ENCODE data around the gene NT5DC3.

Gene NT5DC3

DNA sequence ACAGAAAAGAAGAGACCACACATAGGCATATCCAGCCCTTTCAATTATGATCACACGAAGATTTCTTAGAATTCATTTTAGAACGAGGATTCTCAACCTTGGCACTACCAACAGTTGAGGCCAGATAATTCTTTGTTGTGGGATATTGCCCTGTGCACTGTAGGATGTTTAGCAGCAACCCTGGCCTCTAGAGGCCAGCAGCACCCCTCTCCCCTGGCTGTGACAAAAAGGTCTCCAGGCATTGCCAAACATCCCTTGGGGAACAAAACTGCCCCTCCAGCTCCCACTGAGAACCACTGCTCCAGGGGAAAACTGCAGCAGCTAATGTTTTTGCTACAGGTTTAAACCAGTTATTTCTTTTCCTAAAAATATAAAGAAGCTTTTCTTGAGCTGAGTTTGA is 7.1 kb downstream of the NT5DC3 start:
- in situ Hi-C loops (cut with MboI; ENCODE audit: low sequenced_read_pairs, unreplicated experiment) = no loop called here
- no peak for DNase-seq (ENCODE audit: low spot score)
- TF ChIP-seq, protein P1, sequence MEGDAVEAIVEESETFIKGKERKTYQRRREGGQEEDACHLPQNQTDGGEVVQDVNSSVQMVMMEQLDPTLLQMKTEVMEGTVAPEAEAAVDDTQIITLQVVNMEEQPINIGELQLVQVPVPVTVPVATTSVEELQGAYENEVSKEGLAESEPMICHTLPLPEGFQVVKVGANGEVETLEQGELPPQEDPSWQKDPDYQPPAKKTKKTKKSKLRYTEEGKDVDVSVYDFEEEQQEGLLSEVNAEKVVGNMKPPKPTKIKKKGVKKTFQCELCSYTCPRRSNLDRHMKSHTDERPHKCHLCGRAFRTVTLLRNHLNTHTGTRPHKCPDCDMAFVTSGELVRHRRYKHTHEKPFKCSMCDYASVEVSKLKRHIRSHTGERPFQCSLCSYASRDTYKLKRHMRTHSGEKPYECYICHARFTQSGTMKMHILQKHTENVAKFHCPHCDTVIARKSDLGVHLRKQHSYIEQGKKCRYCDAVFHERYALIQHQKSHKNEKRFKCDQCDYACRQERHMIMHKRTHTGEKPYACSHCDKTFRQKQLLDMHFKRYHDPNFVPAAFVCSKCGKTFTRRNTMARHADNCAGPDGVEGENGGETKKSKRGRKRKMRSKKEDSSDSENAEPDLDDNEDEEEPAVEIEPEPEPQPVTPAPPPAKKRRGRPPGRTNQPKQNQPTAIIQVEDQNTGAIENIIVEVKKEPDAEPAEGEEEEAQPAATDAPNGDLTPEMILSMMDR (IDR thresholded peaks at IDR 0.05; ENCODE audit: borderline replicate concordance, control extremely low read depth, extremely low read depth, insufficient read depth, missing control alignments) = peak; percentile 12

DNA sequence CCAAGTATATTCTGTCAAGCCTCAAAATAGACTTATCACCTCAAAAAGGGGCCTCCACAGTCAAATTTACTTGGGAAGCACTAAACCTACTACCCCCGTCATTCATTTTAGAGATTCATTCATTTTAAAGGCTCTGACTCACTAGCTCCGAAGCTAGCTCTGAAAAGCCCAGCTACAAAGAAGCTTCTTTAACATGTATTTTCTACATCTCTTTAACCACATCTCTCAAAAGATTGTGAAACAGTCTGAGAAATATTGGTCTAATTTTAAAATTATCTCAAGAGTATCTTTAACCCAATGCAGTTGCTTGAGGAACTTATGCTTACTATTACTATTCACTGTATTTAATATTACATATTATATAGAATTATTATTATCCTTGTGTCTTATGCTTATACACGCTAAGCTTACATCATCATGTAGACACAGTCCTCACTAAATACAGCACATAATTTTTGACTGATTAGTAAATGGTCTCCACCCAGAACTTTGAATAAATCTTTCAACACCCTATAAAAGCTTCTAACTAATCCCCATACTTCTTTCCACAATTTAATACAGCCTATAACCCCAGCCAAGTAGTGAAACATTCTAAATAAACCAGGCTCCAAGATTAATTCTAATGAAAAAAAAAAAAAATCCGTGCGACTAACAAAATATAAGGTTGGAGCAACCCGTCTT is 7.8 kb downstream of the NT5DC3 start:
- no peak for DNase-seq (ENCODE audit: low spot score)
- in situ Hi-C loops (cut with MboI; ENCODE audit: low sequenced_read_pairs, unreplicated experiment) = no loop called here
- TF ChIP-seq, protein P1 (IDR thresholded peaks at IDR 0.05; ENCODE audit: borderline replicate concordance, control extremely low read depth, extremely low read depth, insufficient read depth, missing control alignments) = no peak

DNA sequence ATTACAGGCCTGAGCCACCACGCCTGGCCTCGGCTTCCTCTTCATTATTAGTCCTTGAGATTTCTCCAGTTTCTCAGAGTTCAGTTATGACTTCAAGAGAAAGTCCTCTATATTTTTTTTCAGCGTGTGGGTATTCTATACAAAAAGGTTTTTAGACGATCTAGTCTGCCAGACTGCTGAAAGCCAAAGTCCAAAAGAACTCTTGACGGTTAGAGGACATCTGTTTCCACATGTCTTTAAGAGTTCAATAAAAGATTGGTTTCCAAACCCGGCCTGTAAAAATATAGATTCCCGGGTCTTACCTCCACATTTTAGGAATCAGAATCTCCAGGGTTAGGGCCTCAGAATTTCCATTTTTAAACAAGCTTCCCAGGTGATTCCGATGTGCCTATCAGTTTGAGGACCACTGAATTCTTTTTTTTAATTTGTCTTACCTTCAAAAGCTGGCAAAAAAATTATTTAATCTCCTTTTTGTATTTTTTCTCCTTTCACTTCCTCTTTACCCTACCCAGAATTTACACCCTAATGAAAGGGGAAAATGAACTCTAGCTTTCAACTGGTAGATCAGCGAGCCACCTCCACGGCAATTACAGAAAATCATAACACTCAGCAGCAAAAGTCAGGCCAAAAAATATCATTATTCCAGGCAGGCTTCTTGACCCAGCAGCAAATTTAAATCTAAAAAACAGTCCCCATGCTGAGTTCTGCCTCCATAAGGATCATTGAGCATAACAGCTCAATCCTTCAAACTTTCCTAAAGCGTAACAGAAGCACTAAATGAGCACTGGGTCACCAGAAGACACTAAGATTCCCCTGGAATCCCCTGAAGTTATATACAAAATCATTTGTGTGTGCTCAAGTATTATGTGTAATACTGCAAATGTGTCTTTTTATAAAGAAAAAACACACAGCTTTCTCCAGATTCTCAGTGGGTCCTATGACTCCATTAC is 8.7 kb downstream of the NT5DC3 start:
- TF ChIP-seq, protein P1 (IDR thresholded peaks at IDR 0.05; ENCODE audit: borderline replicate concordance, control extremely low read depth, extremely low read depth, insufficient read depth, missing control alignments) = no peak
- DNase-seq (ENCODE audit: low spot score) = peak; percentile 18
- in situ Hi-C loops (cut with MboI; ENCODE audit: low sequenced_read_pairs, unreplicated experiment) = no loop called here

DNA sequence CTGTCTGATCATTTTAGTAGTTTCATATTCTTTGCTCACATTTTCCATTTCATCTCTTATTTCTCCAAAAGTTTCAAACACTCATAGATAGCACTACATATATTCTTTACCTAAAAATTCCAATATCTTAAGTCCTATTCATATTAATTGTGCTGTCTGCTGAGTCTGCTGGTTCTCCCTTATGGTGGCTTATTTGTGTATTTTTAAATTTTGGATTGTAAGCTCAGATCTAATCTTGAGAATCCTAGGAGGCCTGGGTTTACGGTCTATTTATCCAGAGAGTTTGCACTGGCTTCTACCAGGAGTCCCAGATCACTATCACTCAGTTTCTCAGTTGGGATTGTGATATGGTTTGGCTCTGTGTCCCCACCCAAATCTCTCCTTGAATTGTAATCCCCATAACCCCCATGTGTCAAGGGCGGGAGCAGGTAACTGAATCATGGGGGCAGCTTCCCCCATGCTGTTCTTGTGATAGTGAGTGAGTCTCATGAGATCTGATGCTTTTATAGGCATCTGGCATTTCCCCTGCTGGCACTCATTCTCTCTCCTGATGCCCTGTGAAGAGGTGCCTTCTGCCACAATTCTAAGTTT is 10.2 kb downstream of the NT5DC3 start:
- TF ChIP-seq, protein P1 (IDR thresholded peaks at IDR 0.05; ENCODE audit: borderline replicate concordance, control extremely low read depth, extremely low read depth, insufficient read depth, missing control alignments) = no peak
- in situ Hi-C loops (cut with MboI; ENCODE audit: low sequenced_read_pairs, unreplicated experiment) = no loop called here
- DNase-seq (ENCODE audit: low spot score) = no peak

DNA sequence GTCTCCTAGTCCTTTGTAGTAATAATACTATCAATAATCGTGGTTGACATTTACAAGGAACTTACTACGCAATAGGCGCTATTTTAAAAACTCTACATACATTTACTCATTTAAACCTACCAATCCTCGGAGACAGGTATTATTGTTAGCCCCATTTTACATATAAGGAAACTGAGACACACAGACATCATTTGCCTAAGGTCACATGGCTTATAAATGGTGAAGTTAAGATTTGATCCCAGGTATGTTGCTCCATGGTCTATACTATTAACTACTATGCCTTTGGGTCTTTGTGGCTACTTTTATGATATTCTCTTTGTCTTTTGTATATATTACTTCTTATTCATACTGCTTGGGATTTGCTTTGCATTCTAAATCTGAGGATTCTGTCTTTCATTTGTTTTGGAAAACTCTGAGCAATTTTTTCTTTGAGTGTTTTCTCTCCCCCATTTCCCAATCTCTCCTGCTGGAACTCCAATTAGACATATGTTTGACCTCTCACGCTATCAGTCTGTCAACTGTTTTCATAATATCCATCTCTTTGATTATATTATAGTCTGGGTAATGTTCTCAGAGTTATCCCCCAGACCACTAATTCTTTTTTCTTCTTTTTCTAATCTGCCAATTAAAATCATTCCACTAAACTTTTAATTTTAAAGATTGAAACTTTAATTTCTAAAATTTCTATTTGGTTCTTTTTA is 10.9 kb downstream of the NT5DC3 start:
- TF ChIP-seq, protein P1 (IDR thresholded peaks at IDR 0.05; ENCODE audit: borderline replicate concordance, control extremely low read depth, extremely low read depth, insufficient read depth, missing control alignments) = no peak
- in situ Hi-C loops (cut with MboI; ENCODE audit: low sequenced_read_pairs, unreplicated experiment) = no loop called here
- DNase-seq (ENCODE audit: low spot score) = no peak

DNA sequence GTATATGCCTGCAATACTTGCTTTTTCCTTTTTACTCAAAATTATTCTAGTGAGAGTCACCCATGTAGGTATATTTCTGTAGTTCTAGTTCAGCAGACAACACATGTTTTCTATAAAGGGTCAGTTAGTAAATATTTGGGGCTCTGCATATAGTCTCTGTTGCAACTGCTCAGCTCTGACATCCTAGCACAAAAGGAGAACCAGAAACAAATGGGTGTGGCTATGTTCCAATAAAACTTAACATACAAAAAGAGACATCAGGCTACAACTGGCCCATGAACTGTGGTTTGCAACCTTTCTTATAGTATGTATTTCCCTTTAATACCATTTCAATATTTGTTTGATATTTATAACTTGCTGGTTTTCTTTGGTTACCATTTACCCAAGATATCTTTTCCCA is 11.9 kb downstream of the NT5DC3 start:
- no peak for DNase-seq (ENCODE audit: low spot score)
- TF ChIP-seq, protein P1 (IDR thresholded peaks at IDR 0.05; ENCODE audit: borderline replicate concordance, control extremely low read depth, extremely low read depth, insufficient read depth, missing control alignments) = no peak
- in situ Hi-C loops (cut with MboI; ENCODE audit: low sequenced_read_pairs, unreplicated experiment) = no loop called here
